GM12891 (cell line): ENCODE data around the gene VRK3.

ENCODE experiments used
- POLR2A ChIP-seq: IDR thresholded peaks from 2 replicates; pipeline ENCODE4 v1.6.1; 2011; ENCODE audit warnings: low read depth, low read length, control low read depth
- POLR2AphosphoS5 ChIP-seq: IDR thresholded peaks from 2 replicates; pipeline ENCODE4 v1.6.1; 2011; ENCODE audit warnings: low read depth, low read length, control low read depth
- POU2F2 ChIP-seq: IDR thresholded peaks from 2 replicates; pipeline ENCODE4 v1.6.1; 2011; ENCODE audit warnings: low read depth, mild to moderate bottlenecking, control low read depth, low read length, moderate library complexity
- SPI1 ChIP-seq: IDR thresholded peaks from 2 replicates; pipeline ENCODE4 v1.6.1; 2011; ENCODE audit warnings: low read depth, low read length, control low read depth
- TAF1 ChIP-seq: IDR thresholded peaks from 2 replicates; pipeline ENCODE4 v1.6.1; 2011; ENCODE audit warnings: low read depth, low read length, control low read depth

- TF ChIP-seq POLR2A (no peak), SPI1 (no peak), POLR2AphosphoS5 (no peak), TAF1 (no peak), POU2F2 (no peak)
Measured at GRCh38 chr19:50067575-50067974, 42.4 kb upstream of the VRK3 start.
